SU-DHL-6 (cell line): ENCODE measurements around the gene ATP2A3.

Experiments used
- CTCF ChIP-seq: fragments of 200-600 bp; sonication (generic); IDR thresholded peaks from one replicate; pipeline ENCODE4 v1.5.1; 2017; ENCODE audit warnings: antibody characterized with exemption, mild to moderate bottlenecking, low read length, moderate library complexity; ENCODE audit not compliant: insufficient read depth, poor library complexity, severe bottlenecking
- EZH2phosphoT487 ChIP-seq: fragments of 200-600 bp; sonication (generic), shearing (Covaris generic); conservative IDR thresholded peaks from 2 replicates; pipeline ENCODE4 v1.6.1; 2018; ENCODE audit warnings: mild to moderate bottlenecking, antibody characterized with exemption, low read length, moderate library complexity, mixed read lengths

- no peak for TF ChIP-seq EZH2phosphoT487
- no peak for TF ChIP-seq CTCF
Observed at GRCh38 chr17:3978421-3979289, 14.4 kb upstream of the ATP2A3 start.
